Stimulated activated CD4-positive, alpha-beta T cell treated with anti-CD3 and anti-CD28 coated beads, TNF-alpha, amount 100 ng/mL, for 4 hours (primary cell): ENCODE measurements around the gene CELF4.

ENCODE experiments used
- DNase-seq, 3 experiments: peaks; one replicate each; pipeline ENCODE4 v3.0.0-alpha.2; 2020; ENCODE audit warnings: low read depth in 3 of 3

The CELF4 gene

DNA sequence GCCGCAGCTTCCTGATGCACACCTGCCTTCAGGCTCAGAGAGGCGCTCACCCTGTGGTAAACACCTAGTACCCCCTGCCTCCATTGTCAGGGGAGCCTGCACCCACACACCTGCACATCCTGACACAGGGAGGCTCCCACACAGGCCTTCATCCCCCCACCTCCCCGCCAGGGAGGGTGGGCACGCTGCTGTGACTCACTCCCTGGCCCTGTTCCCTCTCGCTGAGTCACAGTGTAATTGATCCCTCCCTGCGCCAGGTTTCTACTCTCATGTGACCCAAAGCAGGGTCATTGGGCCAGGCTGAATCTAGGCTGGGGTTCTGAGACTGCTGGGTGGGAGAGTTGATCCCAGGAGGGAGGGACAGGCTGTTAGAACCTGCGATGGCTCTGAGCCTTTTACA is 8.5 kb upstream of the CELF4 start:
- DNase-seq = no peak

GRCh38 chr18:37572736-37573135 is 7.1 kb upstream of the CELF4 start:
- DNase-seq = no peak

DNA sequence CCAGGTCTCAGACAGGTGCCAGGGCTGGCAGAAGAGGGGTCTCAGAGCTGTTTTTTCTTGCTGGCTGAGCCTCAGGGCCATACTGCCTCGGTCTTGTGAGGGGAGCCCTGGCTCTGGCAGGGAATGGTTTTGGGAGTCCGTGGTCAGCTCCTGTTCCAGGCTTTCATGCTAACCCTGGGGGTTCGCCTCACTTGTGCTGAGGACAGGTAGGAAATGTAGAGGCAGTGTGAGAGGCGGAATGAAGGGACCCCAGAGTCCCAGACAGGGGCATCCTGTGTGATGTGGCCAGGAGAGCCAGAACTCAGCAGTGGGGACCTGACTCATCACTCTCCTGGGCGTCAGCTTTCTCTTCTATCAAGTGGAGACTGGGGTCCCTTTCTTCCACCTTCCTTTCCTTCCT is 5.7 kb upstream of the CELF4 start:
- DNase-seq = no peak

- DNase-seq = no peak
Measured at GRCh38 chr18:37570336-37570930, 4.8 kb upstream of the CELF4 start.

DNA sequence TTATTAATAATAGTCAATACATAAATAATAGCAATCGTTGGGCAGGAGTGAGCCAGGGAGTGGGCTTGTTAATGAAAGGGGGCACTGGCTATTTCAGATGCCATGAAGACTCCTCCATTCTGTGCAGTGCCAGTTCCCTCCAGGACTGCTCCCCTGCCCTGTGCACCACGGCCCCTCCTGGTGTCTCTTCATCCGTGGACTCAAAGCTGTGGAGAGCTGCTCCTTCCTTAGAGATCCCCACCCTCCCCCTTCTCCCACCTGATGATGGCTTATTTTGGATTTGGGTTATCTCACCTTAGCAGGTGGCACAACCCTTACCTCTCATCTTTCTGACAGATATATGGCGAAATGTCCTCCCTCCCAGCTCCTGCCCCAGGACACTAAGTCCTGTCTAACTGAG is 3.1 kb upstream of the CELF4 start:
- DNase-seq = no peak

DNA sequence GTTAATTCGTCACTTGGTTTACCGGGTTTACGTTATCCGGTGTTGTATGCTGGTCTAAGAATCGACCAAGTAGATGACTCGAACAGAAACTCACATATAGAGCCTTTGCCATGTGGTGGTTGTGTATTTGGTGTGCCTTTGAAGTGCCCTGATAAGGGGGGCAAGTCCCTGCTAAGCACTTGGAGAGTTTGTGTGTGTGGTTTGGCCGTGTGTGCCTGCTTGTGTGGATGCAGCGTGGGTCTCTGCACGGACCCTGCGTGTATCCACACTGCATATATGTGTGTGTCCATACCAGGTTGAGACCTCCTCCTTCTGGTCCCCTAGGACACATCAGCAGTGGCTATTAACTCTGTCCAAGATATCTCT is 2.4 kb upstream of the CELF4 start:
- no peak for DNase-seq

- DNase-seq = no peak
Measured at GRCh38 chr18:37567061-37567993, 1.7 kb upstream of the CELF4 start.

DNA sequence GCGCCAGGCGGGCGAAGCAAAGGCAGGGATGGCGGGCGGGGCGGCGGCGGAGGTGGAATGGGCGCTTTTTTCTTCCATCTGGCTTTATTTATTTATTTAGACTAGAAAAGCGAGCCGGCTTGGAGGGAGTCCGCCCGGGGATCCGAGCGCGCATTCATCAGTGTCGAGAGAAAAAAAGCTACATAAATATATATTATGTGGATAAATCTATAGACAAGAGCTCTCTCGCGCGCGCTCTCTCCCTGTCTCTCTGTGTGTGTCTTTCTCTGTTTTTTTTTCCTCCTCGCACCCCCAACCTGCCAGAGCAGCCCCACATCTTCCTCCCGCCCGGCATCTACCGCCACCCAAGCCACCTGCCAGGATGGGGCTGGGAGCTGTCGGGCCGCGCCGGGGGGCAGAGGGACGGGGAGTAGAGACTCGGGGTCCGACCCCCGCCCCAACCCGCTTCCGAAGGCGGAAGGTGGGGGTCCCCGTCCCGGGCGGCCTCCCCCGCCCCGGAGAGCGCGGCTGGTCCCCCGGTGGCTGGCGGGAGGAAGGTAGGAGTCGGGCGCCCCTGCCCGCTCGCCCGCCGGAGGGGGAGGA is 972 bp upstream of the CELF4 start:
- no peak for DNase-seq

DNA sequence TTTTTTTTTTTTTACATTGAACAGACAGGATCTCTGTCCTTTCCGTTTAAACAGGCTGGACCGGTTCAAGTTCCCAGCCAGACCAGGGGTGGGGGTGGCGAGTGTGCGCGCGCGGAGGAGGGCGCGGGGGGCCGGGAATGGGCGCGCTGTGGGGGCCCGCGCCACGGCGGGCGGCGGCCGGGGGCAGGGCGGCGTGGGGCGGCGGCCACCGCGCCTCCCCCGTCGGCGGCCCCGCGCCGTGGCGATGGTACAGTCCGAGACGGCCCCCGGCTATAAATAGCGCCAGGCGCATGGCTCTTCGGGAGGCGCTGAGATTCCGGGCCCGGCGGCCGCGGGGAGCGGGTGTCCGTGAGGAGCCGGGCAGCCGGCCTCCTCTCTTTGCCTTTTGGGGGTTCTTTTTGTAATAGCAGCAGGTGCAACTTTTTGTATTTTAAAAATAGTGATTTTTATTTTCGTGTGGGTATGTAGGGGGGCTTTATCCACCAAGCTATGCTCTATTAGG is 430 bp upstream of the CELF4 start:
- no peak for DNase-seq

DNA sequence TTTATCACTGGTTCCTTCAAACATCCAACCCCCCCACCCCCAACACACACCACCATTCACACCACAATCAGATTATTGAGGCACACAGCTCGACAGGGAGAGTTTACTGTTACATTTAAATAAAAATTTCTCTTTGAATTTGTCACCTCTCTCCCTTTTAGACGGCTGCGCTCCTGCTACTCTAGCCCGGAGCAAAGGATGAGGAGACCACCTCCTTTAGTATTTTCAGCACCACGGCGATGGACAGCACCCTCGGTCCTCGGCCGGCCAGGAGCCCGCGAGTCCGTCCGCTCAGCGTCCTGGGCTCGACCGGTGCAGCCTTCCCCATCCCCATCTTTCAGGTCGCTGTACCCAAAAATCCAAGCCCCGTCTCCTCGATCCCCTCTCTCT is 892 bp downstream of the CELF4 start:
- DNase-seq = no peak

DNA sequence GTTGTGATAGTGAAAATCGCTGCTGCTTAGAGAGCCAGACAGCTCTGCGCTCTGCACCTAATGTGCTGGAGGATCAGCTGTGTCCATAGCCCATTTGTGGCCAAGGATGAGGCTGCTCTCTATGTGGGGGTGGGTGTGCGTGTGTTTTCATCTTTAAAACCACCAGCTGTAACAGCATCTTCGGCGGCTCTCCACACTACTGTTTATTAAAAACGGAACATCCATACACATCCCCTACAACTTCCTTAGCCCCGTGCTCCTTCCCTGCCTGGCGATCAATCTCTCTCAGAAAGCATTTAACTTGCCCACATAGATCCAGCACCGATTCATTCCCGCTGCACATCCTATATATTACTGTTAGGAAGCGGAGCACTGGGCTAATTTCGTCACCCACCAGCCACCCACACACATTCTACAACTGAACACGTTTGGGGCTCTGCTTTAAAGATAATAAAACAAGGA is 1.6 kb downstream of the CELF4 start:
- DNase-seq = no peak

GRCh38 chr18:37561986-37562385 is 3.6 kb downstream of the CELF4 start:
- no peak for DNase-seq

GRCh38 chr18:37560003-37560402 is 5.6 kb downstream of the CELF4 start:
- no peak for DNase-seq

DNA sequence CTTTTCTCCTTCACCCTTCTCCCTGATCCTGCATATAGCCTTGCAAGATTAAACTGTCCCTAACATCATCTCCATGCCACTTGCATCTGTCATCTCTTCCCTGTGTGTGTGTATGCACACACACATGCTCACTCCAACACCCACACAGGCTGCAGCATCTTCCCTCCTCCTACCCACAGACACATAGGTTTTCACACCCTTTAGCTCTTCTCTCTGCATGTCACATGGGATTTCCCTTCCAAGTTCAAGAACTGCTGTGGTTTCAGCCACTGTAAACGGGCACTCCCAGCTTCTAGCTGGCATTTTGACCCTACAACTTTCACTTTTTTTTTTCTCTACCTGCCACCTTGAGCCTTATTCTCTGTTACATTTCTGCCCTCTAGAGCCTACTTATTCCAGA is 6.4 kb downstream of the CELF4 start:
- no peak for DNase-seq

DNA sequence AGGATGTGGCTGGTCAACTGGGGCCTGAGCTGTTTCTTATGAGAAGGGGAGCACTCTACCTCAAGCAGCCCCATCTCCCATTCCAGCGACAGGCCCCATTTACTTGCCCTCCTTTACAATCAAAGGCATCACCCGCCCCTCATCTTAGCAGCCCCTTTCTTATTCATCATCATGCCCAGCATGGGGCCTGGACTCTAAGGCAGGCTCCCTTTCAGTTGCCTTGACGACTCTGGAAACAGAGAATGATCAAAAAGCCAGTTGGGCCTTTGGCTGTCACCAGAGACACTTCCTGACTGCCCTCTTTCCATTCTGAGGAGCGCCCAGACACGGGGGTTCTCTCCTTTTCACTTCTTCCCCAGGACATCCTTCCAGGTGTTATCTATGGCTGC is 11.2 kb downstream of the CELF4 start:
- DNase-seq = no peak

DNA sequence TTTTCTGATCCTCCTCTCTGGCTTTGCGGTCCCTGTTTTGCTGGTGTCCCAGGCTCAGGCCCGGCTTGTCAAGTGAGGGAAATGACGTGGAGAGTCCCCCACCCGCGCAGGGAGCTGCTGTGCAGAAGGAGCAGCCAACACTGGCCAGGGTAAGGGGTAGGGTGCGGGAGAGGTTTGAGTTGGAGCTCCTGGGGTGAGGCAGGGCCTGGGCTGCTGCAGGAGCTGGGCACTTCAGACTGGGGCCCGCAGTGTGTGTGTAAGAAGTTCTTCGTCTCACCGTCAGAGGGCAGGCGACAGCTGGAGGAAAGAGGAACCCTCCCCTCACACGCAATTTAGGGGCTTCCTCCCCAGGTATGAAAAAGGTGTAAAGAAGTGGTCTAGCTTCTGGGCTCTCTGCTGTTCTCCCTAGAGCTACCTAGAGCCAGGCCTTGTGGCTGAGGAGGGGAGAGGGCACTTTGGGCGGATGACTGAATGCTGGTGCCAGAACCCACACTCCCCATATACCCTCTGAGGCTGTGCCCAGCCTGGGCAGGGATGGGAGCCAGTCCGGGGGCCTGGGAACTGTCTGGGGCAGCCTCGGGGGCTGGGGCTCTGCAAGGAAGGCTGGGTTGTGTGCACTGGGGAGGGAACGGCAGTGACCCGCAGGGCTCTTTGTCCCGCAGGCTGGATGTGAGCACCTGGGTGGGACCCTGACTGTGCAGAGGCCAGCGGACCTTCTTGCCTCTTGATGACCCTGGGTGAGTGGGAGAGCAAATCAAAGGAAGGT is 11.8 kb downstream of the CELF4 start:
- DNase-seq = no peak

DNA sequence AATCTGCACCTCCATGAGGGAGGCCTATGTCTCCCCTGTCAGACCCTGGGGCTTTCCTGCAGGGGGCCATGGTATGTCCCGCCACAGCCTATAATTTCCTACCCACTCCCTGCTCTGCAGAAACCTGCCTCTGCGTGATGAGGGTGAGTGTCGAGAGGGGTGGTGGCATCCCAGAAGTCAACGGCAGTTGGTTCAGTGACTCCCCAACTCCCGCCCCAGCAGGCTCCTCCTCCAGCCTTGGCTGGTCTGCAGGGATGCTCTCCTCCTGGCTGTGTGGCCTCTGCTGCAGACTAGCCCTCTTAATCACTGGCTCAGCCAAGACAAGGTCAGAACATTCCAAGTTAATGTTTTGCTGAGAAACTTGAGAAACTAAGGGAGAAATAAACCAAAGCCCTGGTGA is 13.3 kb downstream of the CELF4 start:
- no peak for DNase-seq

DNA sequence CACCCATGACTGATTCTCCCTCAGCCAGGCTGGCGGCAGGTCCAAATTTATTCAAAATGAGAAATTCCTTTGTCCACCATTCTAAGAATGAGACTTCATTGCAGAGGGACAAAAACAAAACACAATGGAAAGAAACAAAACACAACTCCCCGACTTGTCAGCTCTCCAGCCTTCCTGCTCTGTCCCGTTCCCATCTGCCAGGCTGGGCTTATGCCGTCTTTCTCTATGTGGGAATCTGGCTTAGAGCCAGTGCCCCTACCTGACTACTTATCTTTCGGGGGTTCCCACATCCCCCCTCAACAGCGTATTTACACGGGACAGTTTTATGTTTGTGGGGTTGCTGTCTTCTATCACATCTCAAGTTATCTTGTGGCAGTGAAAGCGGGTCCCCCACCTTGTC is 13.8 kb downstream of the CELF4 start:
- no peak for DNase-seq

DNA sequence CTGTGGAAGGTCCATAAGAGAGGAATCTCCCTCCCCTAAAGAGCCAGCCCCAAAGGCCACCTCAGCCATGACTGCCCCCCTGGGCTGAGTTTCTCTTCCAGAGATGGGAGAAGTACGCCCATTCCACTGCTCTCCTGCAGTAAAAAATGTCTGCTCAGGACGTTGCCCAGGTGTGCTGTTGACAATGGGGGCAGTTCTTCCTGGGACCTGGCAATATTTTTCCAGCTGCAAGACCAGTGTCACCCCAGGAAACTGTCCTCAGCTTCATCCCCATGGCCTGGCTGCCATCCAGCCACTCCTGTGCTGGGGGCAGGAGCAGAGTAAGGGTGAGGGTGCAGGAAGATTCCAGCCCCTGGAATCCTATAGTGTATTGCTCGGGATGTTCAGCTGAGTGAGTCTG is 14.3 kb downstream of the CELF4 start:
- DNase-seq = no peak

DNA sequence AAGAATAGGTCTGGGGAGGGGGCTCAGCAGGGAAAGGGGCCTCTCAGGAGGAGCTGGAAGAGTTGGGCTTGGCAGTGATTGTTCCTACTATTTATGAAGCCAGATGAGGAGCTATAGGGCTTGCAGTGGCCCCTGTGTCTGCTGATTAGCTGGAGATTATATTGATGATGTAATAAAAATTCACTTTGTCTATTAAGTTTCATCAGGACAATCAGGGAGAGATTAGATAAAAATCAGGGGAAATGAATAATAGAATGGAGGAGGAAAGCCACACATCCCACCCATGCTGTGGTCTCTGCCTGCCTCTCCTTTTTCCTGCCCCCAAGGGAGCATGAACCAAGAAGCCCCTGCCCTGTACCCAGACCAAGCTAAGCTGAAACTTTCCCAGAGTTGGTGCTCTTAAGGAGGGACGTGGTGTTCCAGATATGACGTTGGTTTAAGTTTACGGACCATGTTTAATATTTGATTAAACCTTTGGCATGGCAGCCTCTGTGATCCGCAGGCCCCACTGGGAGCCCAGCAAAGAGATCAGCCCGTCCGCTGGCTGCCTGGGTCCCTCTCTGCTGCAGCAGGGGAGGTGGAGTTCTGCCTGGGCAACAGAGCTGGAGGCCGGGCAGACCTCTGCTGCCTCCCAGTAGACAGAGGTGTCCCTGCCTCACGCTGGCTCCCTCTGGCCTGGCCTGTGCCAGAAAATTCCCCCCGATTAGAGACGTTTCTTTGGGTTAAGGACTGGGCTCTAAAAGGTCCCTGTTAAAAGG is 15.3 kb downstream of the CELF4 start:
- DNase-seq = no peak

GRCh38 chr18:37548679-37549289 is 16.8 kb downstream of the CELF4 start:
- DNase-seq = no peak
